Liver (tissue), 9 donors: ENCODE measurements around the gene NEK7. TPM values are rescaled to one million over a fixed set of nuclear protein-coding genes. Genes with fewer than 3 reads are reported as not detected.

Experiments used
- DNase-seq: peaks from one replicate; pipeline ENCODE4 v3.0.0-alpha.2; 2017; ENCODE audit warnings: low spot score
- H3K27ac ChIP-seq, 2 donors: one replicate each; pipeline ENCODE4 v1.7.0; 2013; ENCODE audit warnings: inconsistent platforms in 2 of 2, low read length in 2 of 2, control low read depth in 1 of 2, low read depth in 1 of 2, mild to moderate bottlenecking in 1 of 2
- H3K27me3 ChIP-seq, 4 donors: one replicate each; pipeline versions ENCODE4 v1.6.1 to v1.7.0; 2013; ENCODE audit warnings: low read length in 3 of 4, inconsistent platforms in 1 of 4, mild to moderate bottlenecking in 1 of 4, moderate library complexity in 1 of 4; ENCODE audit not compliant: control insufficient read depth in 4 of 4, insufficient read depth in 4 of 4
- H3K36me3 ChIP-seq, 4 donors: one replicate each; pipeline versions ENCODE4 v1.6.1 to v1.7.0; 2013; ENCODE audit warnings: low read length in 3 of 4, mild to moderate bottlenecking in 3 of 4, low read depth in 1 of 4, moderate library complexity in 1 of 4; ENCODE audit not compliant: control insufficient read depth in 4 of 4, insufficient read depth in 3 of 4
- H3K4me1 ChIP-seq, 4 donors: one replicate each; pipeline versions ENCODE4 v1.6.1 to v1.7.0; 2013; ENCODE audit warnings: low read length in 3 of 4, mild to moderate bottlenecking in 3 of 4, moderate library complexity in 1 of 4; ENCODE audit not compliant: control insufficient read depth in 4 of 4, insufficient read depth in 4 of 4
- H3K4me3 ChIP-seq, 3 donors: one replicate each; pipeline versions ENCODE4 v1.6.1 to v1.7.0; 2013; ENCODE audit warnings: low read length in 3 of 3, control low read depth in 1 of 3, low read depth in 1 of 3, mild to moderate bottlenecking in 1 of 3
- H3K9ac ChIP-seq, 2 donors: one replicate each; pipeline ENCODE4 v1.7.0; 2013; ENCODE audit warnings: low read length in 2 of 2, mild to moderate bottlenecking in 2 of 2, moderate library complexity in 2 of 2, control low read depth in 1 of 2, low read depth in 1 of 2
- H3K9me3 ChIP-seq, 4 donors: one replicate each; pipeline versions ENCODE4 v1.6.1 to v1.7.0; 2013; ENCODE audit warnings: low read length in 3 of 4; ENCODE audit not compliant: control insufficient read depth in 4 of 4
- ATF3 ChIP-seq: IDR thresholded peaks from 2 replicates; pipeline ENCODE4 v1.6.1; 2016; ENCODE audit warnings: antibody characterized with exemption
- EGR1 ChIP-seq, 2 donors: IDR thresholded peaks; 2 replicates each; pipeline ENCODE4 v1.6.1; 2016 to 2018; ENCODE audit warnings: antibody characterized with exemption in 2 of 2, low read depth in 2 of 2
- FOXA2 ChIP-seq: IDR thresholded peaks from 2 replicates; pipeline ENCODE4 v1.6.1; 2016; ENCODE audit warnings: antibody characterized with exemption
- GABPA ChIP-seq, 2 donors: IDR thresholded peaks in 1 of 2; conservative IDR thresholded peaks in 1 of 2; 2 replicates each; pipeline ENCODE4 v1.6.1; 2016; ENCODE audit warnings: antibody characterized with exemption in 2 of 2, mild to moderate bottlenecking in 1 of 2, moderate library complexity in 1 of 2
- HNF4A ChIP-seq, 2 donors: conservative IDR thresholded peaks; 2 replicates each; pipeline ENCODE4 v1.6.1; 2016; ENCODE audit warnings: antibody characterized with exemption in 2 of 2, mild to moderate bottlenecking in 2 of 2
- HNF4G ChIP-seq: IDR thresholded peaks from 2 replicates; pipeline ENCODE4 v1.6.1; 2016; ENCODE audit warnings: antibody characterized with exemption
- JUND ChIP-seq, 2 donors: IDR thresholded peaks; 2 replicates each; pipeline ENCODE4 v1.6.1; 2016; ENCODE audit warnings: antibody characterized with exemption in 2 of 2
- MAX ChIP-seq: IDR thresholded peaks from 2 replicates; pipeline ENCODE4 v1.6.1; 2016; ENCODE audit warnings: antibody characterized with exemption
- NR2F2 ChIP-seq: IDR thresholded peaks from 2 replicates; pipeline ENCODE4 v1.6.1; 2016; ENCODE audit warnings: antibody characterized with exemption
- RAD21 ChIP-seq, 2 donors: IDR thresholded peaks; 2 replicates each; pipeline ENCODE4 v1.6.1; 2016; ENCODE audit warnings: antibody characterized with exemption in 2 of 2, mild to moderate bottlenecking in 2 of 2
- REST ChIP-seq: IDR thresholded peaks from 2 replicates; pipeline ENCODE4 v1.6.1; 2016; ENCODE audit warnings: antibody characterized with exemption, mild to moderate bottlenecking
- SP1 ChIP-seq: IDR thresholded peaks from 2 replicates; pipeline ENCODE4 v1.6.1; 2018; ENCODE audit warnings: antibody characterized with exemption, mild to moderate bottlenecking
- TAF1 ChIP-seq: conservative IDR thresholded peaks from 2 replicates; pipeline ENCODE4 v1.6.1; 2016; ENCODE audit warnings: antibody characterized with exemption, mild to moderate bottlenecking
- WGBS: extraction: QIAGEN DNeasy Blood & Tissue Kit; methylation state at CpG from one replicate; pipeline ENCODE4 v1.1.7; 2013; 5-methylcytosine and 5-hydroxymethylcytosine counted together
- polyA plus RNA-seq, 2 donors: library from polyadenylated mRNA; stranded (reverse) in 1 of 2; unstranded in 1 of 2; fragments of 200-250 nt in 1 of 2; fragments of >200 nt in 1 of 2; fragmentation: Nextera tagmentation in 1 of 2; extraction: Ambion mirVana in 1 of 2; gene quantifications; one replicate each; pipeline versions ENCODE4 v1.2.1 to v1.2.3, GENCODE V29; 2013 to 2015
- total RNA-seq, 2 donors: library from RNA; depleted of rRNA; stranded (reverse); fragments of >200 nt; gene quantifications; one replicate each; pipeline ENCODE4 v1.2.3, GENCODE V29; 2014
- TF ChIP-seq, protein P1 (sequence below): IDR thresholded peaks from 2 replicates; pipeline ENCODE4 v1.6.1; 2016; ENCODE audit warnings: antibody characterized with exemption
- TF ChIP-seq, protein P2 (sequence below): fragments of 150-350 bp; IDR thresholded peaks from 2 replicates; pipeline ENCODE4 v1.5.1; 2017; ENCODE audit warnings: improper control_type of control experiment, low read depth, low read length; ENCODE audit not compliant: missing input control
- donor health status: healthy.
- donor health status: healthy.
- donor health status: healthy.
- donor health status: healthy.
- donor health status: healthy.

The NEK7 gene
- total and polyA plus RNA-seq, 4 donors = 9.2 to 34.4 (median 20.2) TPM

GRCh38 chr1:198201956-198202784, 45.4 kb downstream of the NEK7 start:
- Histone ChIP-seq H3K9ac (no peak overlapping the region), H3K36me3 (peaks cover 0 to 1% (median 0%) of the 10 kb centered on the region in 4 donors), H3K27me3 (no peaks in the 10 kb centered on the region), H3K9me3 (no peaks in the 10 kb centered on the region), H3K4me3 (no peak overlapping the region), H3K27ac (no peak overlapping the region), H3K4me1 (peaks cover 0 to 13% (median 1%) of the 10 kb centered on the region in 4 donors)
- WGBS = 93% methylated on average over 10 of the region's 10 CpGs
- TF ChIP-seq GABPA (IDR thresholded peaks at IDR 0.05 in 1 of 2, conservative IDR thresholded peaks at IDR 0.05 in 1 of 2) = no peak
- TF ChIP-seq HNF4A (conservative IDR thresholded peaks at IDR 0.05) = no peak
- TF ChIP-seq, protein P1, sequence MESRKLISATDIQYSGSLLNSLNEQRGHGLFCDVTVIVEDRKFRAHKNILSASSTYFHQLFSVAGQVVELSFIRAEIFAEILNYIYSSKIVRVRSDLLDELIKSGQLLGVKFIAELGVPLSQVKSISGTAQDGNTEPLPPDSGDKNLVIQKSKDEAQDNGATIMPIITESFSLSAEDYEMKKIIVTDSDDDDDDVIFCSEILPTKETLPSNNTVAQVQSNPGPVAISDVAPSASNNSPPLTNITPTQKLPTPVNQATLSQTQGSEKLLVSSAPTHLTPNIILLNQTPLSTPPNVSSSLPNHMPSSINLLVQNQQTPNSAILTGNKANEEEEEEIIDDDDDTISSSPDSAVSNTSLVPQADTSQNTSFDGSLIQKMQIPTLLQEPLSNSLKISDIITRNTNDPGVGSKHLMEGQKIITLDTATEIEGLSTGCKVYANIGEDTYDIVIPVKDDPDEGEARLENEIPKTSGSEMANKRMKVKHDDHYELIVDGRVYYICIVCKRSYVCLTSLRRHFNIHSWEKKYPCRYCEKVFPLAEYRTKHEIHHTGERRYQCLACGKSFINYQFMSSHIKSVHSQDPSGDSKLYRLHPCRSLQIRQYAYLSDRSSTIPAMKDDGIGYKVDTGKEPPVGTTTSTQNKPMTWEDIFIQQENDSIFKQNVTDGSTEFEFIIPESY = no peak
- no peak for TF ChIP-seq EGR1 (IDR thresholded peaks at IDR 0.05; ENCODE audit: low read depth in 2 of 2)
- no peak for TF ChIP-seq RAD21 (IDR thresholded peaks at IDR 0.05)
- no peak for TF ChIP-seq NR2F2
- no peak for TF ChIP-seq REST
- TF ChIP-seq FOXA2 = no peak
- TF ChIP-seq MAX = no peak
- TF ChIP-seq HNF4G = no peak
- TF ChIP-seq TAF1 = no peak
- no peak for TF ChIP-seq JUND (IDR thresholded peaks at IDR 0.05)
- no peak for TF ChIP-seq SP1
- TF ChIP-seq, protein P2, sequence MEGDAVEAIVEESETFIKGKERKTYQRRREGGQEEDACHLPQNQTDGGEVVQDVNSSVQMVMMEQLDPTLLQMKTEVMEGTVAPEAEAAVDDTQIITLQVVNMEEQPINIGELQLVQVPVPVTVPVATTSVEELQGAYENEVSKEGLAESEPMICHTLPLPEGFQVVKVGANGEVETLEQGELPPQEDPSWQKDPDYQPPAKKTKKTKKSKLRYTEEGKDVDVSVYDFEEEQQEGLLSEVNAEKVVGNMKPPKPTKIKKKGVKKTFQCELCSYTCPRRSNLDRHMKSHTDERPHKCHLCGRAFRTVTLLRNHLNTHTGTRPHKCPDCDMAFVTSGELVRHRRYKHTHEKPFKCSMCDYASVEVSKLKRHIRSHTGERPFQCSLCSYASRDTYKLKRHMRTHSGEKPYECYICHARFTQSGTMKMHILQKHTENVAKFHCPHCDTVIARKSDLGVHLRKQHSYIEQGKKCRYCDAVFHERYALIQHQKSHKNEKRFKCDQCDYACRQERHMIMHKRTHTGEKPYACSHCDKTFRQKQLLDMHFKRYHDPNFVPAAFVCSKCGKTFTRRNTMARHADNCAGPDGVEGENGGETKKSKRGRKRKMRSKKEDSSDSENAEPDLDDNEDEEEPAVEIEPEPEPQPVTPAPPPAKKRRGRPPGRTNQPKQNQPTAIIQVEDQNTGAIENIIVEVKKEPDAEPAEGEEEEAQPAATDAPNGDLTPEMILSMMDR = no peak
- no peak for DNase-seq

DNA sequence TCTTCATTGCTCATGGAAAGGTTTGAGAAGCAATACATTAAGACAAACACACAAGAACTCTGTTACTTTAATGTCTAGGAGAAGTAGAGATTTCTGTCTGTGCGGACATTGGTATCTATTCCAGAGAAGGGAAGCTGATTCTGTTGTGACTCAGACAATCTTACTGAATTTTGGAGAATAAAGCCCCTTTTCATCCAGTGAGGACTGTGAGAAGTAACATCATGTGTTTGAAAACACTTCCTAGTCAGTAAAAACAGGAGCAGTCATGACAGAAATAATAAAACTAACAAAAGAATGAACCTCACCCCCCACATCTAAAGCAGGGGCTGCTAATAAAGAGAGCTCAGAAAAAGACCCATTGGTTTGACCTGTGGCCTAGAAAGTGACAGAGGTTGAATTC, 46.6 kb downstream of the NEK7 start:
- Histone ChIP-seq H3K4me1 (peaks cover 0 to 13% (median 1%) of the 10 kb centered on the region in 4 donors), H3K27ac (no peak overlapping the region), H3K9ac (no peak overlapping the region), H3K9me3 (no peaks in the 10 kb centered on the region), H3K36me3 (peaks cover 0 to 1% (median 0%) of the 10 kb centered on the region in 4 donors), H3K4me3 (no peak overlapping the region), H3K27me3 (no peaks in the 10 kb centered on the region)
- no peak for TF ChIP-seq RAD21 (IDR thresholded peaks at IDR 0.05)
- TF ChIP-seq ATF3 = no peak
- TF ChIP-seq REST = no peak
- WGBS = 91% methylated on average over 1 of the region's 1 CpG
- no peak for DNase-seq
